PC-9 (cell line): Measurements from ENCODE around the gene CNGB1. TPM values are rescaled to one million over a fixed set of nuclear protein-coding genes. Genes with fewer than 3 reads are reported as not detected.

ENCODE experiments used
- BruUV-seq: library from RNA; stranded (reverse); fragments of 400-500 nt; replicated peaks from 2 replicates; lab custom pipeline; 2021; lab: Mats Ljungman, UMichigan
- CTCF ChIA-PET: fragments of 300-600 bp; sonication (Branson Sonifier 250); formaldehyde crosslinking; loops from one replicate; lab custom pipeline; 2022; ENCODE audit warnings: antibody characterized with exemption; lab: Charles Lee
- POLR2A ChIA-PET: fragments of 300-600 bp; sonication (Branson Sonifier 250); formaldehyde crosslinking; loops from one replicate; lab custom pipeline; 2022; ENCODE audit warnings: antibody characterized with exemption; ENCODE audit not compliant: unreplicated experiment; lab: Charles Lee
- DNase-seq, 2 experiments: peaks; one replicate each; pipeline versions ENCODE4 v3.0.0 to v3.0.0-alpha.2; 2015 to 2022; ENCODE audit warnings: mixed read lengths in 1 of 2
- H2AFZ ChIP-seq: fragments of 200-600 bp; sonication (generic); 2 replicates; pipeline ENCODE4 v1.8.1; 2017; ENCODE audit warnings: antibody characterized with exemption
- H3F3A ChIP-seq: fragments of 200-600 bp; sonication (generic); 2 replicates; pipeline ENCODE4 v1.8.1; 2017; ENCODE audit warnings: antibody characterized with exemption, mild to moderate bottlenecking, low read depth; ENCODE audit not compliant: insufficient read depth
- H3K27ac ChIP-seq: fragments of 200-600 bp; sonication (generic); 2 replicates; pipeline ENCODE4 v1.6.1; 2016; ENCODE audit warnings: mixed run types
- H3K27me3 ChIP-seq: fragments of 200-600 bp; sonication (generic); 2 replicates; pipeline ENCODE4 v1.6.1; 2016; ENCODE audit warnings: low read depth, mixed run types; ENCODE audit not compliant: insufficient read depth
- H3K36me3 ChIP-seq: fragments of 200-600 bp; sonication (generic); 2 replicates; pipeline ENCODE4 v1.6.1; 2016; ENCODE audit warnings: low read depth, mixed run types
- H3K4me1 ChIP-seq: fragments of 200-600 bp; sonication (generic); replicated peaks from 2 replicates; pipeline ENCODE4 v1.6.1; 2016; ENCODE audit warnings: mixed run types; ENCODE audit not compliant: insufficient read depth
- H3K4me2 ChIP-seq: fragments of 200-600 bp; sonication (generic); 2 replicates; pipeline ENCODE4 v1.6.1; 2017; ENCODE audit warnings: mixed run types
- H3K4me3 ChIP-seq: fragments of 200-600 bp; sonication (generic); 2 replicates; pipeline ENCODE4 v1.6.1; 2016; ENCODE audit warnings: mixed run types
- H3K79me2 ChIP-seq: fragments of 200-600 bp; sonication (generic); 2 replicates; pipeline ENCODE4 v1.6.1; 2017; ENCODE audit warnings: low read depth, mixed run types
- H3K9me2 ChIP-seq: fragments of 200-600 bp; sonication (generic); 2 replicates; pipeline ENCODE4 v1.8.1; 2017; ENCODE audit warnings: mild to moderate bottlenecking; ENCODE audit not compliant: insufficient read depth
- H3K9me3 ChIP-seq: fragments of 200-600 bp; sonication (generic); 2 replicates; pipeline ENCODE4 v1.8.1; 2016; ENCODE audit warnings: low read depth; ENCODE audit not compliant: insufficient read depth
- H4K20me1 ChIP-seq: fragments of 200-600 bp; sonication (generic); 2 replicates; pipeline ENCODE4 v1.8.1; 2017; ENCODE audit not compliant: insufficient read depth
- EZH2 ChIP-seq: fragments of 200-600 bp; sonication (generic); IDR thresholded peaks from 2 replicates; pipeline ENCODE4 v1.8.0; 2017; ENCODE audit warnings: antibody characterized with exemption, low read depth
- intact Hi-C: fragments of 100-400 bp; cut with micrococcal nuclease; formaldehyde crosslinking; loops from one replicate; pipeline ENCODE4 v1.10.0; 2022; ENCODE audit not compliant: unreplicated experiment
- total RNA-seq: library from RNA; stranded (reverse); gene quantifications from 2 replicates; pipeline ENCODE4 v1.2.3, GENCODE V29; 2021
- TF ChIP-seq, protein P1 (sequence below): fragments of 200-600 bp; sonication (generic); conservative IDR thresholded peaks from 2 replicates; pipeline ENCODE4 v1.6.1; 2017; ENCODE audit warnings: mixed run types, antibody characterized with exemption, mild to moderate bottlenecking, moderate library complexity

The CNGB1 gene
- total RNA-seq, 1 experiment from 2014 or later = 1.1 TPM

DNA sequence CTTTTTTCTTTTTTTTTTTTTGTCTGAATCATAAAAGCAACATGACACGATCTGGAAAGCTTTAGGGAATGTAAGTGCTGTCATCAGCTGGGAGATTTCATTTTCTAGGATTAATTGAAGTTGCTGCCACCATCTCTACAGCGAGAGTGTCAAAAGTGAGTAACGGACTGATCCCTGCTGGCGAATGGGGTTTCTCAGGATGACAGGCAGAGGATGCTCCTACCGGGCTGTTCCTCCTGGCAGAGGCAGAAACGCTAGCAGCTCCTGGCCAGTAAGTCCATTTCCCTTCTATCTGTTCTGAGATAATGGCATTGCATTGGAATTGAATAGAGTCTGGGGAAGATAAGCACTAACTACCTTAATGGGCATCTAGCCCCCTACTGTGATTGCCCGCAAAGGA, 88.1 kb downstream of the CNGB1 start:
- Histone ChIP-seq H4K20me1 (no peaks in the 10 kb centered on the region), H3K4me3 (no peak overlapping the region), H2AFZ (no peak overlapping the region), H3K4me2 (no peak overlapping the region), H3K9me3 (no peaks in the 10 kb centered on the region), H3K36me3 (no peaks in the 10 kb centered on the region), H3K9me2 (no peaks in the 10 kb centered on the region), H3K79me2 (no peaks in the 10 kb centered on the region), H3K27me3 (no peaks in the 10 kb centered on the region), H3K27ac (no peak overlapping the region), H3K4me1 (no peaks in the 10 kb centered on the region), H3F3A (no peaks in the 10 kb centered on the region)
- CTCF ChIA-PET = interaction anchor here (0.6 to 0.7 kb wide), 2 partner anchors 223 to 283 kb away, joined by 3 to 7 read pairs; no protein-coding TSS in a partner anchor
- intact Hi-C loops = no loop called here
- no peak for DNase-seq
- no peak for TF ChIP-seq EZH2
- TF ChIP-seq, protein P1, sequence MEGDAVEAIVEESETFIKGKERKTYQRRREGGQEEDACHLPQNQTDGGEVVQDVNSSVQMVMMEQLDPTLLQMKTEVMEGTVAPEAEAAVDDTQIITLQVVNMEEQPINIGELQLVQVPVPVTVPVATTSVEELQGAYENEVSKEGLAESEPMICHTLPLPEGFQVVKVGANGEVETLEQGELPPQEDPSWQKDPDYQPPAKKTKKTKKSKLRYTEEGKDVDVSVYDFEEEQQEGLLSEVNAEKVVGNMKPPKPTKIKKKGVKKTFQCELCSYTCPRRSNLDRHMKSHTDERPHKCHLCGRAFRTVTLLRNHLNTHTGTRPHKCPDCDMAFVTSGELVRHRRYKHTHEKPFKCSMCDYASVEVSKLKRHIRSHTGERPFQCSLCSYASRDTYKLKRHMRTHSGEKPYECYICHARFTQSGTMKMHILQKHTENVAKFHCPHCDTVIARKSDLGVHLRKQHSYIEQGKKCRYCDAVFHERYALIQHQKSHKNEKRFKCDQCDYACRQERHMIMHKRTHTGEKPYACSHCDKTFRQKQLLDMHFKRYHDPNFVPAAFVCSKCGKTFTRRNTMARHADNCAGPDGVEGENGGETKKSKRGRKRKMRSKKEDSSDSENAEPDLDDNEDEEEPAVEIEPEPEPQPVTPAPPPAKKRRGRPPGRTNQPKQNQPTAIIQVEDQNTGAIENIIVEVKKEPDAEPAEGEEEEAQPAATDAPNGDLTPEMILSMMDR = no peak
- no TSS peak for BruUV-seq
- POLR2A ChIA-PET = no interaction called here

DNA sequence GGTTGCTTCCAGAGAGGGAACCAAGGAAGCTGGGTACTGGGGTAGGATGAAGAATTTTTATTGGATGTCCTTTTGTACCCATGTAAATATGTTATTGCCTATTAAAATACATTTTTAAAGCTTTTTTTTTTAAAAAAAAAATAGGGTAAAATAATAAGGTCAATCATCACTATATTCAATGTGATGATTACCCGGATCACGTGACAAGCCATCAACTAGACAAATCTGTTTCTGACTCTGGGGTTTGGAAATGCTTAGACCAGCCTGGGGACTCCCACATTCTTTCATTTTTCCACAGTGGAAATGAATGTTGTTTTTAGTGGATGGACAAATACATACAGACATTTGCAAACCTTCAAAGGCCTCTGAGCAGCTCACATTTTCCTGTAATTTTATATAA, 88.7 kb downstream of the CNGB1 start:
- intact Hi-C loops = no loop called here

DNA sequence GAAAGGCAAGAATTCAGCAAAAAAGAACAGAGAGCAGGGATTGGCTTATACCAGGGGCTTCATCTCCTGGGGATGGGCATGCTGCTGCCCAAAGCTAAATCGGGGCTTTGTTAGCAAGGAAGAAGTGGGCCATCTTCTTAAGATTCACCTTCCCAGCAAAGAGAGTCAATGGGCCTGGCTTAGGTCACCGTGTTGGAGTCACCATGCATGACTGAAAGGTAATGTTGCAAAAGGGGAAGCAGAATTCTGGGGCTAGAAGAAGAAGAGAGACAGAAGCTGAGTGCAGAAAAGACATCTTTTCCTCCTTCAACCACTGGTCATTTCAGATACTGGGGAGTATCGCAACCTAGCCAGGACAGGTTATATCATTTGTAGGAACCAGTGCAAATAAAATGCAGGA, 92.3 kb downstream of the CNGB1 start:
- Histone ChIP-seq H4K20me1 (no peaks in the 10 kb centered on the region), H3K9me2 (no peaks in the 10 kb centered on the region), H2AFZ (no peak overlapping the region), H3K27me3 (no peaks in the 10 kb centered on the region), H3K27ac (no peak overlapping the region), H3K4me1 (no peaks in the 10 kb centered on the region), H3K4me3 (no peak overlapping the region), H3K4me2 (no peak overlapping the region), H3K36me3 (no peaks in the 10 kb centered on the region), H3K79me2 (no peaks in the 10 kb centered on the region), H3F3A (no peaks in the 10 kb centered on the region), H3K9me3 (no peaks in the 10 kb centered on the region)
- BruUV-seq = no TSS peak
- no peak for TF ChIP-seq EZH2
- POLR2A ChIA-PET = interaction anchor here (0.5 kb wide), 1 partner anchor 19 kb away, joined by 8 read pairs; no protein-coding TSS in a partner anchor
- CTCF ChIA-PET = no interaction called here
- intact Hi-C loops = no loop called here
- no peak for DNase-seq

More for the DNA sequence above, 88.7 kb downstream of the CNGB1 start:
- CTCF ChIA-PET = no interaction called here
- Histone ChIP-seq H3K79me2 (no peaks in the 10 kb centered on the region), H3K4me3 (no peak overlapping the region), H3K36me3 (no peaks in the 10 kb centered on the region), H3K4me2 (no peak overlapping the region), H2AFZ (no peak overlapping the region), H3K9me2 (no peaks in the 10 kb centered on the region), H3K27me3 (no peaks in the 10 kb centered on the region), H3F3A (no peaks in the 10 kb centered on the region), H4K20me1 (no peaks in the 10 kb centered on the region), H3K4me1 (no peaks in the 10 kb centered on the region), H3K27ac (no peak overlapping the region), H3K9me3 (no peaks in the 10 kb centered on the region)
- no TSS peak for BruUV-seq
- POLR2A ChIA-PET = interaction anchor here (0.6 kb wide), 1 partner anchor 75 kb away, joined by 9 read pairs; no protein-coding TSS in a partner anchor
- DNase-seq = no peak
- TF ChIP-seq, protein P1 = no peak
- TF ChIP-seq EZH2 = no peak

DNA sequence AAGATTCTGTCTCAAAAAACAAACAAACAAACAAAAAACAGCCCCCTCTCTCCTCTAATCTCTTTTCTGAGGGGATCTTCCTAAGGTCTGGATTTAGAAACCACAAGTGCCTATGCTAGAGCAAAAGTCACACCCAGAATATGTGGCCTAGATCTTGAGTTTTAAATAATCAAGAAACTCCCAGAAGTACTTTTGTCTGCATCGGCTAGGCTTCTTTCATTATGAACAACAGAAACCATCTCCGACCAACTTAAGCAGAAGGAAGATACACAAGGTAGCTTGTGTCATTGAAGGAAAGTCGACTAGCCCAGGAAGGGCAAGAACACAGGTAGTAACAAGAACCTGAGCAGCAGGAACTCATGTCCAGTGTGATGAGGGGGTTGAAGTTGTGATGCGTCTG, 94.7 kb downstream of the CNGB1 start:
- no peak overlapping the region for H3K4me2 ChIP-seq
- no peak overlapping the region for H3K27ac ChIP-seq
- no peak for TF ChIP-seq EZH2
- TF ChIP-seq, protein P1 = no peak
- H3F3A ChIP-seq = peaks cover 9% of the 10 kb centered on the region
- no peaks in the 10 kb centered on the region for H4K20me1 ChIP-seq
- no peaks in the 10 kb centered on the region for H3K9me2 ChIP-seq
- no peak overlapping the region for H2AFZ ChIP-seq
- intact Hi-C loops = no loop called here
- H3K9me3 ChIP-seq = no peaks in the 10 kb centered on the region
- peaks cover 12% of the 10 kb centered on the region for H3K4me1 ChIP-seq
- CTCF ChIA-PET = no interaction called here
- H3K4me3 ChIP-seq = no peak overlapping the region
- DNase-seq = no peak
- H3K27me3 ChIP-seq = no peaks in the 10 kb centered on the region
- no TSS peak for BruUV-seq
- POLR2A ChIA-PET = interaction anchor here (0.6 kb wide), 1 partner anchor 107 kb away, joined by 3 read pairs; no protein-coding TSS in a partner anchor
- no peaks in the 10 kb centered on the region for H3K79me2 ChIP-seq
- H3K36me3 ChIP-seq = no peaks in the 10 kb centered on the region
